HEK293 (cell line): ENCODE data around the gene ERAL1.

Source experiments
- KLF7 ChIP-seq: fragments of 450-650 bp; formaldehyde crosslinking; IDR thresholded peaks from 2 replicates; pipeline ENCODE4 v1.5.1; 2016; ENCODE audit warnings: missing biosample characterization, missing genetic modification characterization, borderline replicate concordance
- PRDM10 ChIP-seq: fragments of 450-650 bp; formaldehyde crosslinking; IDR thresholded peaks from 2 replicates; pipeline ENCODE4 v1.5.1; 2016; ENCODE audit warnings: missing biosample characterization, missing genetic modification characterization
- REPIN1 ChIP-seq: fragments of 450-650 bp; formaldehyde crosslinking; IDR thresholded peaks from 2 replicates; pipeline ENCODE4 v1.5.1; 2017; ENCODE audit warnings: missing biosample characterization, missing genetic modification characterization, low read depth
- SP3 ChIP-seq: fragments of 450-650 bp; formaldehyde crosslinking; IDR thresholded peaks from 2 replicates; pipeline ENCODE4 v1.5.1; 2016; ENCODE audit warnings: missing biosample characterization, missing genetic modification characterization
- ZBTB26 ChIP-seq: fragments of 450-650 bp; formaldehyde crosslinking; optimal IDR thresholded peaks from 2 replicates; pipeline ENCODE3; 2016; ENCODE audit warnings: missing biosample characterization, mild to moderate bottlenecking, missing genetic modification characterization
- ZBTB48 ChIP-seq: fragments of 450-650 bp; formaldehyde crosslinking; IDR thresholded peaks from 2 replicates; pipeline ENCODE4 v1.5.1; 2016; ENCODE audit warnings: missing biosample characterization, missing genetic modification characterization
- ZBTB49 ChIP-seq: fragments of 450-650 bp; formaldehyde crosslinking; IDR thresholded peaks from 2 replicates; pipeline ENCODE4 v1.5.1; 2016; ENCODE audit warnings: missing biosample characterization, missing genetic modification characterization, low read depth
- ZBTB8A ChIP-seq: fragments of 450-650 bp; formaldehyde crosslinking; IDR thresholded peaks from 2 replicates; pipeline ENCODE4 v1.5.1; 2016; ENCODE audit warnings: missing biosample characterization, missing genetic modification characterization
- ZFP69B ChIP-seq: fragments of 450-650 bp; formaldehyde crosslinking; IDR thresholded peaks from 2 replicates; pipeline ENCODE4 v1.5.1; 2016; ENCODE audit warnings: missing biosample characterization, missing genetic modification characterization
- ZNF114 ChIP-seq: fragments of 450-650 bp; formaldehyde crosslinking; IDR thresholded peaks from 2 replicates; pipeline ENCODE4 v1.5.0; 2017; ENCODE audit warnings: missing biosample characterization, missing genetic modification characterization
- ZNF146 ChIP-seq: fragments of 450-650 bp; formaldehyde crosslinking; IDR thresholded peaks from 2 replicates; pipeline ENCODE4 v1.5.1; 2016; ENCODE audit warnings: missing biosample characterization, missing genetic modification characterization
- ZNF169 ChIP-seq: fragments of 450-650 bp; formaldehyde crosslinking; IDR thresholded peaks from 2 replicates; pipeline ENCODE4 v1.5.1; 2016; ENCODE audit warnings: missing biosample characterization, missing genetic modification characterization
- ZNF2 ChIP-seq: fragments of 450-650 bp; formaldehyde crosslinking; IDR thresholded peaks from 2 replicates; pipeline ENCODE4 v1.5.1; 2016; ENCODE audit warnings: missing biosample characterization, missing genetic modification characterization
- ZNF280D ChIP-seq: fragments of 450-650 bp; formaldehyde crosslinking; IDR thresholded peaks from 2 replicates; pipeline ENCODE4 v1.5.1; 2016; ENCODE audit warnings: missing biosample characterization, missing genetic modification characterization
- ZNF292 ChIP-seq: fragments of 450-650 bp; formaldehyde crosslinking; IDR thresholded peaks from 2 replicates; pipeline ENCODE4 v1.5.1; 2016; ENCODE audit warnings: low read depth, missing biosample characterization, missing genetic modification characterization, borderline replicate concordance
- ZNF324 ChIP-seq: fragments of 450-650 bp; formaldehyde crosslinking; IDR thresholded peaks from 2 replicates; pipeline ENCODE4 v1.5.1; 2016; ENCODE audit warnings: missing biosample characterization, missing genetic modification characterization
- ZNF433 ChIP-seq: fragments of 450-650 bp; formaldehyde crosslinking; IDR thresholded peaks from 2 replicates; pipeline ENCODE4 v1.5.1; 2016; ENCODE audit warnings: missing biosample characterization, missing genetic modification characterization, low read depth
- ZNF473 ChIP-seq: fragments of 450-650 bp; formaldehyde crosslinking; IDR thresholded peaks from 2 replicates; pipeline ENCODE4 v1.5.1; 2017; ENCODE audit warnings: missing biosample characterization, missing genetic modification characterization
- ZNF48 ChIP-seq: fragments of 450-650 bp; formaldehyde crosslinking; IDR thresholded peaks from 2 replicates; pipeline ENCODE4 v1.5.1; 2016; ENCODE audit warnings: missing biosample characterization, missing genetic modification characterization
- ZNF488 ChIP-seq: fragments of 450-650 bp; formaldehyde crosslinking; IDR thresholded peaks from 2 replicates; pipeline ENCODE4 v1.5.1; 2016; ENCODE audit warnings: missing biosample characterization, missing genetic modification characterization
- ZNF521 ChIP-seq: fragments of 450-650 bp; formaldehyde crosslinking; IDR thresholded peaks from 2 replicates; pipeline ENCODE4 v1.5.1; 2017; ENCODE audit warnings: missing biosample characterization, mild to moderate bottlenecking, missing genetic modification characterization
- ZNF555 ChIP-seq: fragments of 450-650 bp; formaldehyde crosslinking; conservative IDR thresholded peaks from 2 replicates; pipeline ENCODE4 v1.5.1; 2017; ENCODE audit warnings: missing biosample characterization, mild to moderate bottlenecking, missing genetic modification characterization, inconsistent platforms
- ZNF561 ChIP-seq: fragments of 450-650 bp; IDR thresholded peaks from 2 replicates; pipeline ENCODE4 v1.5.1; 2018; ENCODE audit warnings: missing biosample characterization, missing genetic modification characterization, borderline replicate concordance
- ZNF629 ChIP-seq: fragments of 450-650 bp; formaldehyde crosslinking; IDR thresholded peaks from 2 replicates; pipeline ENCODE4 v1.5.1; 2017; ENCODE audit warnings: missing biosample characterization, missing genetic modification characterization
- ZNF639 ChIP-seq: fragments of 450-650 bp; formaldehyde crosslinking; IDR thresholded peaks from 2 replicates; pipeline ENCODE4 v1.5.1; 2016; ENCODE audit warnings: missing biosample characterization, missing genetic modification characterization
- ZNF791 ChIP-seq: fragments of 450-650 bp; formaldehyde crosslinking; IDR thresholded peaks from 2 replicates; pipeline ENCODE4 v1.5.1; 2016; ENCODE audit warnings: missing biosample characterization, missing genetic modification characterization
- ZNF837 ChIP-seq: fragments of 450-650 bp; formaldehyde crosslinking; IDR thresholded peaks from 2 replicates; pipeline ENCODE4 v1.5.1; 2016; ENCODE audit warnings: missing biosample characterization, missing genetic modification characterization

Gene ERAL1

GRCh38 chr17:28896884-28897768, 42.3 kb downstream of the ERAL1 start, which contains the start of gene FLOT2 (continued):
- TF ChIP-seq ZNF48 (tag by site-specific recombination) (no peak), ZNF521 (tag by site-specific recombination) (no peak), ZNF433 (tag by site-specific recombination) (no peak), ZNF639 (tag by site-specific recombination) (no peak), PRDM10 (tag by site-specific recombination) (no peak; the same call in none of the 2 replicates), ZNF169 (tag by site-specific recombination) (no peak), ZNF280D (tag by site-specific recombination) (no peak), ZNF2 (tag by site-specific recombination) (peak; percentile 62; the same call in 1 of the 2 replicates), ZNF837 (tag by site-specific recombination) (no peak), SP3 (tag by site-specific recombination) (peak; percentile 76), ZBTB8A (tag by site-specific recombination) (peak; percentile 93), ZNF561 (no peak; the same call in 1 of the 2 replicates), ZNF488 (tag by site-specific recombination) (no peak), ZNF324 (peak; percentile 29; the same call in 1 of the 2 replicates), ZNF114 (no peak), ZBTB48 (no peak), REPIN1 (tag by site-specific recombination) (no peak), ZNF555 (no peak), ZBTB49 (tag by site-specific recombination) (no peak), ZNF146 (no peak; the same call in 1 of the 2 replicates), ZBTB26 (tag by site-specific recombination) (peak; percentile 91), ZNF791 (no peak), ZNF629 (tag by site-specific recombination) (peak; percentile 53; the same call in 1 of the 2 replicates), ZNF473 (no peak), KLF7 (tag by site-specific recombination) (peak; percentile 43; the same call in 1 of the 2 replicates), ZFP69B (tag by site-specific recombination) (peak; percentile 81), ZNF292 (tag by site-specific recombination) (no peak)
